HUES48 (cell line): ENCODE results near the gene ECI1.

Source experiments
- H3K27ac ChIP-seq: one replicate; pipeline ENCODE4 v1.7.0; 2013; ENCODE audit warnings: low read depth, low read length, inconsistent platforms
- H3K27me3 ChIP-seq: 2 replicates; pipeline ENCODE4 v1.6.1; 2013; ENCODE audit warnings: mild to moderate bottlenecking, low read length; ENCODE audit not compliant: control insufficient read depth, insufficient read depth
- H3K36me3 ChIP-seq: 2 replicates; pipeline ENCODE4 v1.6.1; 2013; ENCODE audit warnings: low read length; ENCODE audit not compliant: control insufficient read depth, insufficient read depth
- H3K4me1 ChIP-seq: 2 replicates; pipeline ENCODE4 v1.6.1; 2013; ENCODE audit warnings: mild to moderate bottlenecking, low read length; ENCODE audit not compliant: control insufficient read depth, insufficient read depth
- H3K4me3 ChIP-seq: 2 replicates; pipeline ENCODE4 v1.5.1; 2013; ENCODE audit warnings: mild to moderate bottlenecking, low read depth, low read length
- H3K9ac ChIP-seq: 2 replicates; pipeline ENCODE4 v1.6.1; 2013; ENCODE audit warnings: mild to moderate bottlenecking, low read depth, low read length, moderate library complexity
- H3K9me3 ChIP-seq: 2 replicates; pipeline ENCODE4 v1.6.1; 2013; ENCODE audit warnings: low read length; ENCODE audit not compliant: control insufficient read depth, insufficient read depth

Gene ECI1

GRCh38 chr16:2251296-2252111 lies at the start of gene ECI1:
Gene ECI1 (minus strand): TSS chr16:2251587. CDS start chr16:2251566, 21 bp downstream.
- peaks cover 64% of the 10 kb centered on the region for H3K36me3 ChIP-seq
- peak within 1 kb of the TSS; percentile 88 for H3K27ac ChIP-seq
- peaks cover 6% of the 10 kb centered on the region; the same call in 1 of the 2 replicates for H3K4me1 ChIP-seq
- no peaks in the 10 kb centered on the region for H3K27me3 ChIP-seq
- H3K4me3 ChIP-seq: peak within 1 kb of the TSS; percentile 81
- no peaks in the 10 kb centered on the region for H3K9me3 ChIP-seq
- peak within 1 kb of the TSS; percentile 90 for H3K9ac ChIP-seq

- Histone ChIP-seq H3K27me3 (no peaks in the 10 kb centered on the region), H3K9ac (no peak overlapping the region)
Observed at GRCh38 chr16:2299915-2300192, 48.5 kb upstream of the ECI1 start.

GRCh38 chr16:2299121-2299914 lies 47.9 kb upstream of the ECI1 start:
- no peaks in the 10 kb centered on the region; the same call in 1 of the 2 replicates for H3K4me1 ChIP-seq
- no peaks in the 10 kb centered on the region for H3K27me3 ChIP-seq
- no peaks in the 10 kb centered on the region for H3K9me3 ChIP-seq
- H3K27ac ChIP-seq: no peak overlapping the region
- no peak overlapping the region for H3K9ac ChIP-seq
- H3K36me3 ChIP-seq: no peaks in the 10 kb centered on the region
- no peak overlapping the region for H3K4me3 ChIP-seq

More at GRCh38 chr16:2299915-2300192, 48.5 kb upstream of the ECI1 start:
- Histone ChIP-seq H3K4me1 (no peaks in the 10 kb centered on the region; the same call in 1 of the 2 replicates), H3K9me3 (no peaks in the 10 kb centered on the region), H3K27ac (no peak overlapping the region), H3K36me3 (no peaks in the 10 kb centered on the region), H3K4me3 (no peak overlapping the region)

- H3K4me3 ChIP-seq: no peak overlapping the region
- no peak overlapping the region for H3K27ac ChIP-seq
- no peaks in the 10 kb centered on the region for H3K9me3 ChIP-seq
- H3K36me3 ChIP-seq: no peaks in the 10 kb centered on the region
- H3K4me1 ChIP-seq: no peaks in the 10 kb centered on the region; the same call in 1 of the 2 replicates
- no peaks in the 10 kb centered on the region for H3K27me3 ChIP-seq
- no peak overlapping the region for H3K9ac ChIP-seq
Observed at GRCh38 chr16:2298621-2299020, 47.2 kb upstream of the ECI1 start.

- no peaks in the 10 kb centered on the region; the same call in 1 of the 2 replicates for H3K4me1 ChIP-seq
- no peaks in the 10 kb centered on the region for H3K9me3 ChIP-seq
- H3K27me3 ChIP-seq: no peaks in the 10 kb centered on the region
- H3K9ac ChIP-seq: no peak overlapping the region
- no peak overlapping the region for H3K27ac ChIP-seq
- no peak overlapping the region for H3K4me3 ChIP-seq
- H3K36me3 ChIP-seq: no peaks in the 10 kb centered on the region
Observed at GRCh38 chr16:2297506-2297860, 46.1 kb upstream of the ECI1 start.

- Histone ChIP-seq H3K27me3 (no peaks in the 10 kb centered on the region), H3K4me3 (no peak overlapping the region), H3K9me3 (no peaks in the 10 kb centered on the region), H3K27ac (no peak overlapping the region), H3K9ac (no peak overlapping the region), H3K36me3 (no peaks in the 10 kb centered on the region), H3K4me1 (no peaks in the 10 kb centered on the region; the same call in 1 of the 2 replicates)
Observed at GRCh38 chr16:2296661-2297505, 45.5 kb upstream of the ECI1 start.

GRCh38 chr16:2295056-2295798 lies 43.8 kb upstream of the ECI1 start:
- H3K4me1 ChIP-seq: no peaks in the 10 kb centered on the region; the same call in 1 of the 2 replicates
- H3K9ac ChIP-seq: no peak overlapping the region
- H3K27me3 ChIP-seq: no peaks in the 10 kb centered on the region
- H3K27ac ChIP-seq: no peak overlapping the region
- no peaks in the 10 kb centered on the region for H3K36me3 ChIP-seq
- no peak overlapping the region for H3K4me3 ChIP-seq
- no peaks in the 10 kb centered on the region for H3K9me3 ChIP-seq

GRCh38 chr16:2292221-2292620 lies 40.8 kb upstream of the ECI1 start:
- no peak overlapping the region for H3K9ac ChIP-seq
- H3K4me3 ChIP-seq: no peak overlapping the region
- H3K36me3 ChIP-seq: no peaks in the 10 kb centered on the region
- no peaks in the 10 kb centered on the region for H3K27me3 ChIP-seq
- no peaks in the 10 kb centered on the region; the same call in 1 of the 2 replicates for H3K4me1 ChIP-seq
- H3K27ac ChIP-seq: no peak overlapping the region
- no peaks in the 10 kb centered on the region for H3K9me3 ChIP-seq

GRCh38 chr16:2289282-2289681 lies 37.9 kb upstream of the ECI1 start:
- Histone ChIP-seq H3K4me1 (no peaks in the 10 kb centered on the region), H3K9ac (no peak overlapping the region), H3K36me3 (no peaks in the 10 kb centered on the region), H3K27ac (no peak overlapping the region), H3K27me3 (no peaks in the 10 kb centered on the region), H3K9me3 (no peaks in the 10 kb centered on the region), H3K4me3 (no peak overlapping the region)

- Histone ChIP-seq H3K36me3 (no peaks in the 10 kb centered on the region), H3K9me3 (no peaks in the 10 kb centered on the region), H3K9ac (no peak overlapping the region), H3K4me3 (no peak overlapping the region), H3K27me3 (no peaks in the 10 kb centered on the region), H3K27ac (no peak overlapping the region), H3K4me1 (no peaks in the 10 kb centered on the region)
Observed at GRCh38 chr16:2288726-2289125, 37.3 kb upstream of the ECI1 start.
